ENCODE measurements around the gene CCL25. TPM values are rescaled to one million over a fixed set of nuclear protein-coding genes. Genes with fewer than 3 reads are reported as not detected.

Gene CCL25
- total RNA-seq, 4 donors from 2014 or later = not detected

DNA sequence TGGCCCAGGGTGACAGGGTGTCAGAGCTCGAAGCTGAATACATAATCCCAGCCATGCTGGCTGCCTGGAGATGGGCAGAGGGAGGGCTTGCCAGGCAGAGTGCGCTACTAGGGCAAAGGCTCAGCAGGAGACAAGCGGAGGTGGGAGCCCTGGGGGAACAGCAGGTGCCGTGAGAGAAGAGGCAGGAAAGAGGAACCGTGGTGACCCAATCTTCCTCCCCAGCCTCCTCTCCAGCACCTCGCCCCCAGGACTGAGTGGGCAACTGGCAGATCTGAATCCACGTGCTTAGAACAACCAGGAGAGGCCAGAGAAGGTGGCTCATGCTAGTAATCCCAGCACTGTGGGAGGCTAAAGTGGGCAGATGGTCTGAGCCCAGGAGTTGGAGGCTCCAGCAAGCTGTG, 11.0 kb upstream of the CCL25 start:
- intact Hi-C loops (cut with DNase I; ENCODE audit: low total_unique reads) (no loop called here), in situ Hi-C loops (cut with MboI; ENCODE audit: low pct_ligation_motif_present in 1 of 4, low pct_unique_long_range_greater_than_20kb in 1 of 4, low sequenced_read_pairs in 3 of 4) (no loop called here)
- Histone ChIP-seq H3K9me3 (no peaks in the 10 kb centered on the region), H3K4me3 (no peak overlapping the region), H3K27ac (no peak overlapping the region), H3K36me3 (no peaks in the 10 kb centered on the region), H3K27me3 (no peaks in the 10 kb centered on the region), H3K4me1 (no peaks in the 10 kb centered on the region)
- WGBS, 2 donors (ENCODE audit: low coverage in 1 of 2) = 61% methylated on average over 7 of the region's 7 CpGs; no CpG with 5 or more reads in 1 of the 2 donors
- TF ChIP-seq POLR2A (IDR thresholded peaks at IDR 0.05) (no peak), POLR2AphosphoS5 (IDR thresholded peaks at IDR 0.05) (no peak), EP300 (IDR thresholded peaks at IDR 0.05; ENCODE audit: low read depth) (no peak)
- TF ChIP-seq, protein P1, sequence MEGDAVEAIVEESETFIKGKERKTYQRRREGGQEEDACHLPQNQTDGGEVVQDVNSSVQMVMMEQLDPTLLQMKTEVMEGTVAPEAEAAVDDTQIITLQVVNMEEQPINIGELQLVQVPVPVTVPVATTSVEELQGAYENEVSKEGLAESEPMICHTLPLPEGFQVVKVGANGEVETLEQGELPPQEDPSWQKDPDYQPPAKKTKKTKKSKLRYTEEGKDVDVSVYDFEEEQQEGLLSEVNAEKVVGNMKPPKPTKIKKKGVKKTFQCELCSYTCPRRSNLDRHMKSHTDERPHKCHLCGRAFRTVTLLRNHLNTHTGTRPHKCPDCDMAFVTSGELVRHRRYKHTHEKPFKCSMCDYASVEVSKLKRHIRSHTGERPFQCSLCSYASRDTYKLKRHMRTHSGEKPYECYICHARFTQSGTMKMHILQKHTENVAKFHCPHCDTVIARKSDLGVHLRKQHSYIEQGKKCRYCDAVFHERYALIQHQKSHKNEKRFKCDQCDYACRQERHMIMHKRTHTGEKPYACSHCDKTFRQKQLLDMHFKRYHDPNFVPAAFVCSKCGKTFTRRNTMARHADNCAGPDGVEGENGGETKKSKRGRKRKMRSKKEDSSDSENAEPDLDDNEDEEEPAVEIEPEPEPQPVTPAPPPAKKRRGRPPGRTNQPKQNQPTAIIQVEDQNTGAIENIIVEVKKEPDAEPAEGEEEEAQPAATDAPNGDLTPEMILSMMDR (IDR thresholded peaks at IDR 0.05) = no peak
- no peak for DNase-seq

DNA sequence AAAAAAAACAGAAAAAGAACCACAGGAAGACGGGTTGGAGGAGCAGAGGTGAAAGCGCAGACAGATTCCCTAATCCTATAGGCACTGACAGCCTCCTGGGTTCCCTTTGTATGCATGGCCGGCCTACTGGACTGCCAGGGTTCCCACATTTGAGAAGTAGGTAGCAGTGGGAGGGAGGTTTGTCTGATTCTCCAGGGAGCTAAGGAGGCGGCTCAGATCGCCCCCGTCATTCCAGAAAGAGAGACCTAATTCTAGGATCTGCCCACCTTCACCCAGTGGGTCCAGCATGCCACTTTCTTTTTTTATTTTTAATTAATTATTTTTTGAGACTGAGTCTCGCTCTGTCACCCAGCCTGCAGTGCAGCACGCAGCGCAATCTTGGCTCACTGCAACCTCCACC, 9.7 kb upstream of the CCL25 start:
- no peaks in the 10 kb centered on the region for H3K36me3 ChIP-seq
- H3K27me3 ChIP-seq = no peaks in the 10 kb centered on the region
- no peak for DNase-seq
- no peak overlapping the region for H3K27ac ChIP-seq
- in situ Hi-C loops (cut with MboI; ENCODE audit: low pct_ligation_motif_present in 1 of 4, low pct_unique_long_range_greater_than_20kb in 1 of 4, low sequenced_read_pairs in 3 of 4) (no loop called here), intact Hi-C loops (cut with DNase I; ENCODE audit: low total_unique reads) (no loop called here)
- no peak for TF ChIP-seq POLR2A (IDR thresholded peaks at IDR 0.05)
- no peak for TF ChIP-seq EP300 (IDR thresholded peaks at IDR 0.05; ENCODE audit: low read depth)
- no peaks in the 10 kb centered on the region for H3K4me1 ChIP-seq
- no peaks in the 10 kb centered on the region for H3K9me3 ChIP-seq
- H3K4me3 ChIP-seq = no peak overlapping the region
- WGBS, 2 donors (ENCODE audit: low coverage in 1 of 2) = 89 to 92% methylated on average over 7 to 9 of the region's 9 CpGs

DNA sequence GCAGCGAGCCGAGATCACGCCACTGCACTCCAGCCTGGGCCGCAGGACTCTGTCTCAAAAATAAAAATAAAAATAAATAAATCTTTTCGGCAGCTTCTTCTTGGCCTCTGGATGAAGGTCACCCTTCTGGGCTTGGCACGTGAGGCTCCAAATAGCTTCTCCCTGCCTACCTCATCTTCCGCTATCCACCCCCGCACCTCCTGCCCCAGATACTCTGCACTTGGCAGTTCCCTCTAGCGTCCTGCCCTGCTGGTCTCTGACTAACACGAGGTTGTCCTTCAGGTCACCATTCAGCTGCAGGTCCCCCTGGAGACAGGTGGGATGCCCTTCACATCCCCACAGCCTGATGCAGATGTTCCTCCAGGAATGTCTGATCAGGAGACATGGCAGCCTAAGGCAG, 8.5 kb upstream of the CCL25 start:
- in situ Hi-C loops (cut with MboI; ENCODE audit: low pct_ligation_motif_present in 1 of 4, low pct_unique_long_range_greater_than_20kb in 1 of 4, low sequenced_read_pairs in 3 of 4) (no loop called here), intact Hi-C loops (cut with DNase I; ENCODE audit: low total_unique reads) (no loop called here)
- Histone ChIP-seq H3K27ac (no peak overlapping the region), H3K36me3 (no peaks in the 10 kb centered on the region), H3K9me3 (no peaks in the 10 kb centered on the region), H3K27me3 (peaks cover 3% of the 10 kb centered on the region), H3K4me3 (no peak overlapping the region), H3K4me1 (no peaks in the 10 kb centered on the region)
- TF ChIP-seq POLR2AphosphoS5 (IDR thresholded peaks at IDR 0.05) = no peak
- no peak for TF ChIP-seq POLR2A (IDR thresholded peaks at IDR 0.05)
- no peak for TF ChIP-seq EP300 (IDR thresholded peaks at IDR 0.05; ENCODE audit: low read depth)
- TF ChIP-seq, protein P1 (IDR thresholded peaks at IDR 0.05) = no peak
- WGBS, 2 donors (ENCODE audit: low coverage in 1 of 2) = 76 to 86% methylated on average over 8 to 10 of the region's 10 CpGs
- no peak for DNase-seq

DNA sequence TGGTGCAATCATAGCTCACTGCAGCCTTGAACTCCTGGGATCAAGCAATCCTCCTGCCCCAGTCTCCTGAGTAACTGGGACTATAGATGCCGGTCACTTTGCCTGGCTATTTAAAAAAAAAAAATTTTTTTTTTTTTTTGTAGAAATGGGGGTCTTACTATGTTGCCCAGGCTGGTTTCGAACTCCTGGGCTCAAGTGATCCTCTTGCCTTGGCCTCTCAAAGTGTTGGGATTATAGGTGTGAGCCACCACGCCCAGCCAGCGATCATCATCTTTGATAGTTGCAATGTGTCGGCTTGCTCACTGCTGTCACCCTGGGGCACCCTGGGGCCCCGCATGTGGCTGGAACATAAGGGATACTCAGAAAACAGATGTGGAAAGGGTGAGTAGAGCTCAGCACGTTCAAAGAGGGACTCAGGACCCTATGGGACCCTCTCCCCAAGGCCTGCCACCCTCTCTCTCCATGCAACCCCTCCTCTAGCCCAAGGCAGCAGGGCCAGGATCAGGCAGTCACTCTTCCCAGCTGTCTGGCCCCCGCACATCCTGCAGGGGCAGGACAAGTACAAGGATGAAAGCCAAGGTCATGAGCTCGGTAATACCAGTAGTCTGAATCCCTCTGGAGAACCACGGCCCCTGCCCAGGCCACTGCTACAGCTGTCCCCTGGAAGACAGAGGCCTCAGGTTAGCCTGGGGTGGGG, 6.5 kb upstream of the CCL25 start:
- 65 to 100% methylated on average over 1 to 10 of the region's 10 CpGs for WGBS, 2 donors (ENCODE audit: low coverage in 1 of 2)
- no peak overlapping the region for H3K27ac ChIP-seq
- intact Hi-C loops (cut with DNase I; ENCODE audit: low total_unique reads) (no loop called here), in situ Hi-C loops (cut with MboI; ENCODE audit: low pct_ligation_motif_present in 1 of 4, low pct_unique_long_range_greater_than_20kb in 1 of 4, low sequenced_read_pairs in 3 of 4) (no loop called here)
- H3K4me1 ChIP-seq = peaks cover 3 to 9% (median 6%) of the 10 kb centered on the region in 4 donors
- H3K36me3 ChIP-seq = no peaks in the 10 kb centered on the region
- H3K27me3 ChIP-seq = peaks cover 5% of the 10 kb centered on the region
- no peaks in the 10 kb centered on the region for H3K9me3 ChIP-seq
- no peak for TF ChIP-seq EP300 (IDR thresholded peaks at IDR 0.05; ENCODE audit: low read depth)
- no peak for TF ChIP-seq POLR2A (IDR thresholded peaks at IDR 0.05)
- no peak for TF ChIP-seq POLR2AphosphoS5 (IDR thresholded peaks at IDR 0.05)
- TF ChIP-seq, protein P1 (IDR thresholded peaks at IDR 0.05) = no peak
- no peak overlapping the region for H3K4me3 ChIP-seq
- no peak for DNase-seq

All from transverse colon (tissue), 4 donors.